HepG2 (cell line): ENCODE data around the gene ANKHD1. TPM values are rescaled to one million over a fixed set of nuclear protein-coding genes. Genes with fewer than 3 reads are reported as not detected.

Experiments used
- ATF2 ChIP-seq: sonication (generic); formaldehyde crosslinking; IDR thresholded peaks from 2 replicates; pipeline ENCODE4 v1.4.0; 2020; ENCODE audit warnings: missing genetic modification reagents
- CBX1 ChIP-seq: IDR thresholded peaks from one replicate; pipeline ENCODE4 v1.6.1; 2016; ENCODE audit warnings: antibody characterized with exemption, low read depth
- CEBPG ChIP-seq: IDR thresholded peaks from 2 replicates; pipeline ENCODE4 v1.6.1; 2016
- HDAC2 ChIP-seq: sonication (generic); formaldehyde crosslinking; IDR thresholded peaks from 2 replicates; pipeline ENCODE4 v1.4.0; 2020; ENCODE audit warnings: missing genetic modification reagents
- ISL2 ChIP-seq: sonication (generic); formaldehyde crosslinking; IDR thresholded peaks from 2 replicates; pipeline ENCODE4 v1.5.0; 2020; ENCODE audit warnings: missing genetic modification reagents
- MAX ChIP-seq: IDR thresholded peaks from 2 replicates; pipeline ENCODE4 v1.6.1; 2012; ENCODE audit warnings: inconsistent platforms
- PRDM4 ChIP-seq: sonication (generic); formaldehyde crosslinking; IDR thresholded peaks from 2 replicates; pipeline ENCODE4 v1.9.0; 2021; ENCODE audit warnings: missing genetic modification reagents, borderline replicate concordance
- ZNF235 ChIP-seq: sonication (generic); formaldehyde crosslinking; IDR thresholded peaks from 2 replicates; pipeline ENCODE4 v1.8.1; 2023; ENCODE audit warnings: mild to moderate bottlenecking, missing genetic modification reagents, borderline replicate concordance
- ZNF589 ChIP-seq: sonication (generic); formaldehyde crosslinking; conservative IDR thresholded peaks from 2 replicates; pipeline ENCODE4 v1.8.0; 2022; ENCODE audit warnings: mild to moderate bottlenecking, moderate library complexity, missing genetic modification reagents
- ZNF709 ChIP-seq: sonication (generic); formaldehyde crosslinking; IDR thresholded peaks from 2 replicates; pipeline ENCODE4 v1.5.0; 2020; ENCODE audit warnings: mild to moderate bottlenecking, missing genetic modification reagents
- ZNF775 ChIP-seq: sonication (generic); formaldehyde crosslinking; IDR thresholded peaks from 2 replicates; pipeline ENCODE4 v1.4.0; 2020; ENCODE audit warnings: missing genetic modification reagents, mild to moderate bottlenecking, moderate library complexity, borderline replicate concordance
- ZSCAN12 ChIP-seq: sonication (generic); formaldehyde crosslinking; IDR thresholded peaks from 2 replicates; pipeline ENCODE4 v1.9.0; 2021; ENCODE audit warnings: mild to moderate bottlenecking, missing genetic modification reagents
- ZSCAN25 ChIP-seq: sonication (generic); formaldehyde crosslinking; IDR thresholded peaks from 2 replicates; pipeline ENCODE4 v1.8.0; 2022; ENCODE audit warnings: mild to moderate bottlenecking, missing genetic modification reagents
- ZXDC ChIP-seq: sonication (generic); formaldehyde crosslinking; IDR thresholded peaks from 2 replicates; pipeline ENCODE4 v1.5.0; 2020; ENCODE audit warnings: mild to moderate bottlenecking, missing genetic modification reagents
- polyA plus RNA-seq, 8 experiments: library from polyadenylated mRNA; depleted of rRNA in 3 of 8; stranded (reverse) in 7 of 8; unstranded in 1 of 8; fragments of >200 nt; fragmentation: Illumina TruSeq in 4 of 8; extraction: Trizol in 4 of 8; gene quantifications; 2 replicates each; pipeline versions ENCODE4 v1.2.1 to v1.2.3, GENCODE V29; 2011 to 2016; ENCODE audit warnings: low read depth in 4 of 8, missing spikeins in 1 of 8, mixed read lengths in 1 of 8; ENCODE audit not compliant: insufficient read depth in 1 of 8
- total RNA-seq, 5 experiments: library from RNA; depleted of rRNA; stranded (reverse); fragments of >200 nt; fragmentation: Illumina TruSeq; extraction: Trizol; gene quantifications; 2 replicates each; pipeline ENCODE4 v1.2.3, GENCODE V29; 2016; ENCODE audit warnings: low read depth in 1 of 5
- TF ChIP-seq, protein P1 (sequence below): sonication (generic); formaldehyde crosslinking; IDR thresholded peaks from 2 replicates; pipeline ENCODE4 v1.8.0; 2022; ENCODE audit warnings: missing genetic modification reagents, mild to moderate bottlenecking, moderate library complexity, borderline replicate concordance
- TF ChIP-seq, protein P2 (sequence below): sonication (generic); formaldehyde crosslinking; IDR thresholded peaks from 2 replicates; pipeline ENCODE4 v1.5.0; 2020; ENCODE audit warnings: mild to moderate bottlenecking, missing genetic modification reagents

ANKHD1 gene
- total and polyA plus RNA-seq, 2 of the 13 experiments (the other 11 are each of a cell fraction or from before 2014, with no cell fraction given) = 69.9 to 82.0 TPM

DNA sequence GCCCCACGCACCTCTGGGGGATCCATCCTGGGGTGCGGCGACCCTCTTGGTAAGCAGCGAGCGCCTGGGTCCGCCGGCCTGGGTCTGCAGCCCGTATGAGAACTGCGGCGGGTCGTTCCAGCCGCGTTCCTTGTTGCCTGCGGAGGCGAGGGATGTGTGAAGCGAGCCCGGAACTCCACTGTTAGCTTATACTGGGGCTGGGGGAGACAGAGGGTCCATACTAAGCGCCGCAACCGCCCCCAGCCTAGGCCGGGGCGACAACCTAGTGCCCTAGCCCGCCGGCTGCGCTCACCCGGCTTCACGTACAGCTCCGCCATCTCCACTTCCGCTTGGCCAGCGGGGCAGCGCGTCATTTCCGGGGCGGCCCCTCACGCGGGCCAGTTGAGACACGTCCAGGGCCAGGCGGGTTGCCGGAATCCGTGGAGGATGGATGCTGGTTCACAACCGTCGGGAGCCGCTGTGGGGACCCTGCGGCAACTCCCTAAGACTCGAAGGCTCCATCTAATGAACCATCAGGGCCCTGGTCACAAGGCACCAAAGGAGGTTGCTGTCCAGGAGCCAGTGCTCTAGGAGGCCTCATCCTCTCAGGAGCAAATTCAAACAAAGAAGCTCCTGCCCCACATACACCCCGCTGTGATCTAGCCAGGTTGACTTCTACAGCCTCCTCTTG, 155.6 kb downstream of the ANKHD1 start, which contains the start of gene SRA1 (continued):
- TF ChIP-seq PRDM4 (CRISPR knock-in tag) = peak; percentile 82; the same call in 1 of the 2 replicates
- TF ChIP-seq ZSCAN12 (CRISPR knock-in tag) = no peak; the same call in 1 of the 2 replicates
- TF ChIP-seq ZNF709 (CRISPR knock-in tag) = peak; percentile 51; the same call in 1 of the 2 replicates
- TF ChIP-seq ZNF235 (CRISPR knock-in tag) = no peak
- no peak for TF ChIP-seq ZXDC (CRISPR knock-in tag)
- TF ChIP-seq ISL2 = peak; percentile 58
- peak; percentile 57; the same call in 1 of the 2 replicates for TF ChIP-seq CEBPG (CRISPR knock-in tag)
- peak; percentile 68; the same call in 1 of the 2 replicates for TF ChIP-seq ATF2 (CRISPR knock-in tag)
- TF ChIP-seq, protein P1, sequence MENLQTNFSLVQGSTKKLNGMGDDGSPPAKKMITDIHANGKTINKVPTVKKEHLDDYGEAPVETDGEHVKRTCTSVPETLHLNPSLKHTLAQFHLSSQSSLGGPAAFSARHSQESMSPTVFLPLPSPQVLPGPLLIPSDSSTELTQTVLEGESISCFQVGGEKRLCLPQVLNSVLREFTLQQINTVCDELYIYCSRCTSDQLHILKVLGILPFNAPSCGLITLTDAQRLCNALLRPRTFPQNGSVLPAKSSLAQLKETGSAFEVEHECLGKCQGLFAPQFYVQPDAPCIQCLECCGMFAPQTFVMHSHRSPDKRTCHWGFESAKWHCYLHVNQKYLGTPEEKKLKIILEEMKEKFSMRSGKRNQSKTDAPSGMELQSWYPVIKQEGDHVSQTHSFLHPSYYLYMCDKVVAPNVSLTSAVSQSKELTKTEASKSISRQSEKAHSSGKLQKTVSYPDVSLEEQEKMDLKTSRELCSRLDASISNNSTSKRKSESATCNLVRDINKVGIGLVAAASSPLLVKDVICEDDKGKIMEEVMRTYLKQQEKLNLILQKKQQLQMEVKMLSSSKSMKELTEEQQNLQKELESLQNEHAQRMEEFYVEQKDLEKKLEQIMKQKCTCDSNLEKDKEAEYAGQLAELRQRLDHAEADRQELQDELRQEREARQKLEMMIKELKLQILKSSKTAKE (CRISPR knock-in tag) = 0 out of 2 replicates have a peak, but pooled peaks have one; percentile 8
- peak; percentile 87 for TF ChIP-seq MAX
- TF ChIP-seq ZNF589 = 0 out of 2 replicates have a peak, but pooled peaks have one; percentile 51
- TF ChIP-seq, protein P2, sequence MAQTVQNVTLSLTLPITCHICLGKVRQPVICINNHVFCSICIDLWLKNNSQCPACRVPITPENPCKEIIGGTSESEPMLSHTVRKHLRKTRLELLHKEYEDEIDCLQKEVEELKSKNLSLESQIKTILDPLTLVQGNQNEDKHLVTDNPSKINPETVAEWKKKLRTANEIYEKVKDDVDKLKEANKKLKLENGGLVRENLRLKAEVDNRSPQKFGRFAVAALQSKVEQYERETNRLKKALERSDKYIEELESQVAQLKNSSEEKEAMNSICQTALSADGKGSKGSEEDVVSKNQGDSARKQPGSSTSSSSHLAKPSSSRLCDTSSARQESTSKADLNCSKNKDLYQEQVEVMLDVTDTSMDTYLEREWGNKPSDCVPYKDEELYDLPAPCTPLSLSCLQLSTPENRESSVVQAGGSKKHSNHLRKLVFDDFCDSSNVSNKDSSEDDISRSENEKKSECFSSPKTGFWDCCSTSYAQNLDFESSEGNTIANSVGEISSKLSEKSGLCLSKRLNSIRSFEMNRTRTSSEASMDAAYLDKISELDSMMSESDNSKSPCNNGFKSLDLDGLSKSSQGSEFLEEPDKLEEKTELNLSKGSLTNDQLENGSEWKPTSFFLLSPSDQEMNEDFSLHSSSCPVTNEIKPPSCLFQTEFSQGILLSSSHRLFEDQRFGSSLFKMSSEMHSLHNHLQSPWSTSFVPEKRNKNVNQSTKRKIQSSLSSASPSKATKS (CRISPR knock-in tag) = 0 out of 2 replicates have a peak, but pooled peaks have one; percentile 55
- peak; percentile 58 for TF ChIP-seq HDAC2 (CRISPR knock-in tag)
- TF ChIP-seq CBX1 = peak; percentile 55
- TF ChIP-seq ZSCAN25 (CRISPR knock-in tag) = peak; percentile 48; the same call in 1 of the 2 replicates
- TF ChIP-seq ZNF775 = no peak
